ENCODE measurements around the gene SRGAP2B.
"Not testable (repeated sequence)": the region's sequence is repeated elsewhere in the genome, so short reads cannot be mapped to it uniquely, and the experiment has no call there.

- not testable (repeated sequence) for TF ChIP-seq POLR2A (IDR thresholded peaks at IDR 0.05; ENCODE audit: low read length); GATA1 (IDR thresholded peaks at IDR 0.05; ENCODE audit: low read depth, low read length)
These were observed 36.9 kb downstream of the SRGAP2B start for GRCh38 chr1:145058184-145058583.

Data from erythroblast (primary cell).